ENCODE measurements around the gene LDLRAD1. TPM values are rescaled to one million over a fixed set of nuclear protein-coding genes. Genes with fewer than 3 reads are reported as not detected.

LDLRAD1 gene
- total RNA-seq, 4 donors from 2014 or later = 0.25 TPM; not detected in 3

- no peaks in the 10 kb centered on the region for H3K27me3 ChIP-seq
- TF ChIP-seq EP300 (IDR thresholded peaks at IDR 0.05) (no peak), POLR2AphosphoS5 (IDR thresholded peaks at IDR 0.05) (no peak), POLR2A (IDR thresholded peaks at IDR 0.05) (no peak), CTCF (IDR thresholded peaks at IDR 0.05) (no peak)
- no peaks in the 10 kb centered on the region for H3K4me1 ChIP-seq
- H3K27ac ChIP-seq = no peak overlapping the region
- 87% methylated on average over 2 of the region's 2 CpGs for WGBS
- no peak for DNase-seq (ENCODE audit: low spot score in 2 of 2)
- H3K4me3 ChIP-seq = no peak overlapping the region
- H3K9me3 ChIP-seq = no peaks in the 10 kb centered on the region
- peaks cover 70% of the 10 kb centered on the region for H3K36me3 ChIP-seq
Measured at GRCh38 chr1:53968125-53968513, 49.9 kb downstream of the LDLRAD1 start.

DNA sequence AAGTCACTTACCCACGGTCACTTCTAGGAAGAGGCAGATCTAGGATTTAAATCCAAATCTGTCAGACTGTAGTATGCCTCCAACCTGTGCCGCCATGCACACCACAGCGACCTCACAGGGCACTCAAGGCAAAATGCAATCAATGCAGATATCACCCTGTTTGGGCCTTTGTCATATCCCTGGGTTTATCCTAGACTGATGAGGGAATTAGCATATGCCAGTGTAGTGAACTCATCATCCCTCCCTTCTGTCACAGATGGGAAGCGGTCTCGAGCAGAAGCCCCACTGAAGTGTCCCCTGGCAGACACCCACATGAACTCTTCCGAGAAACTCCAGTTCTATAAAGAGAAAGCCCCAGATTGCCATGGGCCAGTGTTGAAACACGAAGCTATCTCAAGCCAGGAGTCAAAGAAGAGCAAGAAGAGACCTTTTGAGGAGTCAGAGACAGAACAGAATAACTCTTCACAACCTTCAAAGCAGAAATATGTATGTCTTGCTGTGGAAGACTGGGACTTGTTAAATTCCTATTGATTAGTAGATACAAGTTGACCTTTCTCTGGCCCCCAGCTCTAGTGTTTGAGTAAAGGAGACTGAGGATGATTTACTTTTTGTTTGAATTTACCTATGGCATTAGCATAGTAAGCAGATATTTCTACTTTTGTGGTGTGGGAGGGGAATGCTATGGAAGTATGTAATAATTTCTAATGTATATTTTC is 50.4 kb downstream of the LDLRAD1 start:
- WGBS = 92% methylated on average over 7 of the region's 7 CpGs
- no peak for DNase-seq (ENCODE audit: low spot score in 2 of 2)
- Histone ChIP-seq H3K4me1 (no peaks in the 10 kb centered on the region), H3K36me3 (peaks cover 75% of the 10 kb centered on the region), H3K4me3 (no peak overlapping the region), H3K27me3 (no peaks in the 10 kb centered on the region), H3K27ac (no peak overlapping the region), H3K9me3 (no peaks in the 10 kb centered on the region)
- TF ChIP-seq POLR2AphosphoS5 (IDR thresholded peaks at IDR 0.05) (no peak), EP300 (IDR thresholded peaks at IDR 0.05) (no peak), POLR2A (IDR thresholded peaks at IDR 0.05) (no peak), CTCF (IDR thresholded peaks at IDR 0.05) (no peak)

DNA sequence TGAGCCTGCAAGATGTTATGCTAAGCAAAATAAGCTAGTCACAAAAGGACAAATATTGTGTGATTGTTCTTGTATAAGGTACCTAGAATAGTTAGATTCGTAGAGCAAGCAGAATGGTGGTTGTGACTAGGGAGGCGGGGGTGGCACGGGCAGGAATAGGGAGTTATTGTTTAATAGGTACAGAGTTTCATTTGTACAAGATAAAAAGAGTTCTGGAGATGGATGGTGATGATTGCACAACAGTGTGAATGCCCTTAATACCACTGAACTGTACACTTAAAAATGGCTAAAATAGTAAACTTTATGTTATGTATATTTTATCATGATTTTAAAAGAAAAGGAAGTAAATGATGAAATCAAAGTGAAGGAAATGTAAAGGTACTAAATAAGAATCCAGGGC is 51.2 kb downstream of the LDLRAD1 start:
- WGBS = 85% methylated on average over 3 of the region's 3 CpGs
- TF ChIP-seq CTCF (IDR thresholded peaks at IDR 0.05) (no peak), POLR2AphosphoS5 (IDR thresholded peaks at IDR 0.05) (no peak), EP300 (IDR thresholded peaks at IDR 0.05) (no peak), POLR2A (IDR thresholded peaks at IDR 0.05) (no peak)
- H3K4me3 ChIP-seq = no peak overlapping the region
- no peaks in the 10 kb centered on the region for H3K9me3 ChIP-seq
- H3K27me3 ChIP-seq = no peaks in the 10 kb centered on the region
- DNase-seq (ENCODE audit: low spot score in 2 of 2) = no peak
- H3K36me3 ChIP-seq = peaks cover 83% of the 10 kb centered on the region
- H3K27ac ChIP-seq = no peak overlapping the region
- H3K4me1 ChIP-seq = no peaks in the 10 kb centered on the region

- no peak overlapping the region for H3K4me3 ChIP-seq
- WGBS = 76% methylated on average over 5 of the region's 5 CpGs
- H3K27me3 ChIP-seq = no peaks in the 10 kb centered on the region
- no peak overlapping the region for H3K27ac ChIP-seq
- H3K4me1 ChIP-seq = no peaks in the 10 kb centered on the region
- H3K36me3 ChIP-seq = peaks cover 84% of the 10 kb centered on the region
- no peaks in the 10 kb centered on the region for H3K9me3 ChIP-seq
- no peak for DNase-seq (ENCODE audit: low spot score in 2 of 2)
- no peak for TF ChIP-seq EP300 (IDR thresholded peaks at IDR 0.05)
- TF ChIP-seq POLR2A (IDR thresholded peaks at IDR 0.05) = no peak
- TF ChIP-seq POLR2AphosphoS5 (IDR thresholded peaks at IDR 0.05) = no peak
- TF ChIP-seq CTCF (IDR thresholded peaks at IDR 0.05) = no peak
Measured at GRCh38 chr1:53964109-53964508, 53.9 kb downstream of the LDLRAD1 start.

DNA sequence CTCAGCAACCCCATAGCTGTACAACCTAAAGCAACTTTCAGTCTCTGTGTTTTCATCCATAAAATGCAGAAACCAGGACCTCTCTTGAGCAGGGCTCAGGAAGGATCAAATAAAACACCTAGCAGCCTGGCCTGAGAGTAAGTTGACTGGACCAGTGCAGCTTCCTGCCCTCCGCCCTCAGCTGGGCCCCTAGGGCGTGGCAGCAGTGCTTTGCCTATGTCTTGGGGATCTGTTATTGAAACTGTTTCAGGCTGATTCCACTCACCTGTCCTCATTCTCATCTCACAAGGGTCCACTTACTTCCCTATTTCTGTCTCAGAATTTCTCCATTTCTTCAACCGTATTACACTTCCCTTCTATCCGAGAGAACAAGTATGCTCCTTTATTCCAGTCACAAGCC is 54.5 kb downstream of the LDLRAD1 start:
- no peaks in the 10 kb centered on the region for H3K27me3 ChIP-seq
- H3K9me3 ChIP-seq = no peaks in the 10 kb centered on the region
- no peak for DNase-seq (ENCODE audit: low spot score in 2 of 2)
- H3K27ac ChIP-seq = no peak overlapping the region
- H3K36me3 ChIP-seq = peaks cover 82% of the 10 kb centered on the region
- WGBS = 86% methylated on average over 4 of the region's 4 CpGs
- no peak for TF ChIP-seq POLR2AphosphoS5 (IDR thresholded peaks at IDR 0.05)
- TF ChIP-seq POLR2A (IDR thresholded peaks at IDR 0.05) = no peak
- TF ChIP-seq EP300 (IDR thresholded peaks at IDR 0.05) = no peak
- no peak for TF ChIP-seq CTCF (IDR thresholded peaks at IDR 0.05)
- no peaks in the 10 kb centered on the region for H3K4me1 ChIP-seq
- H3K4me3 ChIP-seq = no peak overlapping the region
